WTC11 (cell line): ENCODE data around the gene MLXIPL. TPM values are rescaled to one million over a fixed set of nuclear protein-coding genes. Genes with fewer than 3 reads are reported as not detected.
A peak's percentile ranks its signal among the peaks of the same experiment; 100 is the strongest.

ENCODE experiments used
- ETV6 ChIP-seq: sonication (generic); formaldehyde crosslinking; IDR thresholded peaks from 2 replicates; pipeline ENCODE4 v1.8.1; 2022; ENCODE audit warnings: mild to moderate bottlenecking, missing genetic modification reagents
- FOXJ3 ChIP-seq: sonication (generic); formaldehyde crosslinking; IDR thresholded peaks from 2 replicates; pipeline ENCODE4 v1.9.0; 2021; ENCODE audit warnings: missing genetic modification reagents, mild to moderate bottlenecking, borderline replicate concordance
- GRHL2 ChIP-seq: fragments of 250-450 bp; sonication (Bioruptor Pico); IDR thresholded peaks from 2 replicates; pipeline ENCODE4 v1.8.0; 2022; ENCODE audit warnings: mild to moderate bottlenecking, moderate library complexity; ENCODE audit not compliant: insufficient replicate concordance, severe bottlenecking
- HMGA2 ChIP-seq: fragments of 250-450 bp; sonication (Bioruptor Pico); IDR thresholded peaks from 2 replicates; pipeline ENCODE4 v1.4.0; 2021; ENCODE audit warnings: mild to moderate bottlenecking, moderate library complexity
- NFYB ChIP-seq: sonication (generic); formaldehyde crosslinking; conservative IDR thresholded peaks from 2 replicates; pipeline ENCODE4 v1.8.0; 2022; ENCODE audit warnings: low read depth, missing genetic modification reagents
- NR1H2 ChIP-seq: sonication (generic); formaldehyde crosslinking; IDR thresholded peaks from 2 replicates; pipeline ENCODE4 v1.9.0; 2021; ENCODE audit warnings: mild to moderate bottlenecking, moderate library complexity, missing genetic modification reagents
- NR3C1 ChIP-seq: sonication (generic); formaldehyde crosslinking; conservative IDR thresholded peaks from 2 replicates; pipeline ENCODE4 v1.8.1; 2023; ENCODE audit warnings: low read depth, mild to moderate bottlenecking, missing genetic modification reagents
- RELA ChIP-seq: sonication (generic); formaldehyde crosslinking; IDR thresholded peaks from 2 replicates; pipeline ENCODE4 v1.8.1; 2022; ENCODE audit warnings: missing genetic modification reagents, mild to moderate bottlenecking, borderline replicate concordance
- TEAD4 ChIP-seq: sonication (generic); formaldehyde crosslinking; IDR thresholded peaks from 2 replicates; pipeline ENCODE4 v1.8.0; 2022; ENCODE audit warnings: mild to moderate bottlenecking, missing genetic modification reagents
- ZNF416 ChIP-seq: fragments of 250-450 bp; sonication (Bioruptor Pico); IDR thresholded peaks from 2 replicates; pipeline ENCODE4 v1.9.0; 2021; ENCODE audit warnings: mild to moderate bottlenecking, inconsistent platforms
- total RNA-seq: library from RNA; stranded (reverse); gene quantifications from 3 replicates; pipeline ENCODE4 v1.2.3, GENCODE V29; 2021
- TF ChIP-seq, protein P1 (sequence below): sonication (generic); formaldehyde crosslinking; IDR thresholded peaks from 2 replicates; pipeline ENCODE4 v1.8.1; 2023; ENCODE audit warnings: mild to moderate bottlenecking, missing genetic modification reagents, borderline replicate concordance
- TF ChIP-seq, protein P2 (sequence below): fragments of 250-450 bp; sonication (Bioruptor Pico); IDR thresholded peaks from 2 replicates; pipeline ENCODE4 v1.9.0; 2021; ENCODE audit warnings: mild to moderate bottlenecking
- TF ChIP-seq, protein P3 (sequence below): sonication (generic); formaldehyde crosslinking; IDR thresholded peaks from 2 replicates; pipeline ENCODE4 v1.8.1; 2023; ENCODE audit warnings: mild to moderate bottlenecking, missing genetic modification reagents, moderate library complexity
- TF ChIP-seq, protein P4 (sequence below): fragments of 200-600 bp; IDR thresholded peaks from 2 replicates; pipeline ENCODE4 v1.8.0; 2022; ENCODE audit warnings: antibody characterized with exemption
- TF ChIP-seq, protein P5 (sequence below): sonication (generic); formaldehyde crosslinking; IDR thresholded peaks from 2 replicates; pipeline ENCODE4 v1.8.0; 2022; ENCODE audit warnings: mild to moderate bottlenecking, missing genetic modification reagents
- TF ChIP-seq, protein P6 (sequence below): sonication (generic); formaldehyde crosslinking; conservative IDR thresholded peaks from 2 replicates; pipeline ENCODE4 v1.8.1; 2023; ENCODE audit warnings: mild to moderate bottlenecking, low read depth, missing genetic modification reagents, moderate library complexity
- TF ChIP-seq, protein P7 (sequence below): fragments of 250-450 bp; sonication (Bioruptor Pico); IDR thresholded peaks from 2 replicates; pipeline ENCODE4 v2.1.2; 2022; ENCODE audit warnings: mild to moderate bottlenecking, moderate library complexity
- TF ChIP-seq, protein P8 (sequence below): sonication (generic); formaldehyde crosslinking; IDR thresholded peaks from 2 replicates; pipeline ENCODE4 v1.8.1; 2023; ENCODE audit warnings: mild to moderate bottlenecking, missing genetic modification reagents
- TF ChIP-seq, protein P9 (sequence below): sonication (generic); formaldehyde crosslinking; IDR thresholded peaks from 2 replicates; pipeline ENCODE4 v1.8.1; 2023; ENCODE audit warnings: mild to moderate bottlenecking, missing genetic modification reagents
- TF ChIP-seq, protein P10 (sequence below): sonication (generic); formaldehyde crosslinking; IDR thresholded peaks from 2 replicates; pipeline ENCODE4 v1.8.1; 2022; ENCODE audit warnings: low read depth, mild to moderate bottlenecking, moderate library complexity, missing genetic modification reagents, borderline replicate concordance

MLXIPL gene
- total RNA-seq, 1 experiment from 2014 or later, result 20.4 TPM

DNA sequence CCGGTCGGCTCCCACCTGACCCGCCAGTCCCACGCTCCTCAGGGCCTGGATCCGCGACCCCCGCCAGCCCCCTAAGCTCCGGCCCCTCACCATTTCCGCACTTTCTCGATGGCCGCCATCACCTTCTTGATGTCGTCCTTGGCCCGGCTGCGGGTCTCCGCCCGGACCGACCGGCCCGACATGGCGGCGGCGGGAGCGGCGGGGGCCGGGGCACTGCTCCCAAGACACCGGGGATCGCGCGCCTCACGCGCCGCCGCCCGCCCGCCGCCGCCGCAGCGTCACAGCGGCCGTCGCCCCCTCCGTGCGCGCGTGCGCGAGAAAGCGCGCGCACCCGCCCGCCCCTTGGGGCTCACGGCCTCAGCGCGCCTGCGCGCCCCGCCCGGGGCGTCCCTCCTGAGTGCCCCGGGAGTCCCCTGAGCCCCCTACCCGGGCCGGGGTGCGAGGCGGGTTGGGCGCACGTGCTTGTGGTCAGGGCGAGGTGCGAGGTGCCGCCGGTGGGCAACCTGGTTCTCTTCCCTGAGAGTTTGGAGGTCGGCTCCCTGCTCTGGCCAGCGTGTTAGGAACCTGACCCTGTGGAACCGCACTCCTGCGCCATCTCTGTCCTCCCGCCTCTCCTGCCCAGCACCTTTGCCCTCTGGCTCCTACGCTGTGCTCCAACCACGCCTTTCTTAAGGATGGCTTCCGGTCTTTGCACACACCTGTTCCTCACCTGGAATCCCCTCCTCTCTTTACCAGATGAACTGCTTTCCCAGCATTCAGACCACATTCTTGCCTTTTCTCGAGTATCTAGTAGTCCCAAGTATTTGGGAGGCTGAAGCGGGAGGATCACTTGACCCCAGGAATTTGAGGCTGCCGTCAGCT, 66.7 kb downstream of the MLXIPL start, which contains the start of gene BCL7B (continued):
- TF ChIP-seq, protein P1, sequence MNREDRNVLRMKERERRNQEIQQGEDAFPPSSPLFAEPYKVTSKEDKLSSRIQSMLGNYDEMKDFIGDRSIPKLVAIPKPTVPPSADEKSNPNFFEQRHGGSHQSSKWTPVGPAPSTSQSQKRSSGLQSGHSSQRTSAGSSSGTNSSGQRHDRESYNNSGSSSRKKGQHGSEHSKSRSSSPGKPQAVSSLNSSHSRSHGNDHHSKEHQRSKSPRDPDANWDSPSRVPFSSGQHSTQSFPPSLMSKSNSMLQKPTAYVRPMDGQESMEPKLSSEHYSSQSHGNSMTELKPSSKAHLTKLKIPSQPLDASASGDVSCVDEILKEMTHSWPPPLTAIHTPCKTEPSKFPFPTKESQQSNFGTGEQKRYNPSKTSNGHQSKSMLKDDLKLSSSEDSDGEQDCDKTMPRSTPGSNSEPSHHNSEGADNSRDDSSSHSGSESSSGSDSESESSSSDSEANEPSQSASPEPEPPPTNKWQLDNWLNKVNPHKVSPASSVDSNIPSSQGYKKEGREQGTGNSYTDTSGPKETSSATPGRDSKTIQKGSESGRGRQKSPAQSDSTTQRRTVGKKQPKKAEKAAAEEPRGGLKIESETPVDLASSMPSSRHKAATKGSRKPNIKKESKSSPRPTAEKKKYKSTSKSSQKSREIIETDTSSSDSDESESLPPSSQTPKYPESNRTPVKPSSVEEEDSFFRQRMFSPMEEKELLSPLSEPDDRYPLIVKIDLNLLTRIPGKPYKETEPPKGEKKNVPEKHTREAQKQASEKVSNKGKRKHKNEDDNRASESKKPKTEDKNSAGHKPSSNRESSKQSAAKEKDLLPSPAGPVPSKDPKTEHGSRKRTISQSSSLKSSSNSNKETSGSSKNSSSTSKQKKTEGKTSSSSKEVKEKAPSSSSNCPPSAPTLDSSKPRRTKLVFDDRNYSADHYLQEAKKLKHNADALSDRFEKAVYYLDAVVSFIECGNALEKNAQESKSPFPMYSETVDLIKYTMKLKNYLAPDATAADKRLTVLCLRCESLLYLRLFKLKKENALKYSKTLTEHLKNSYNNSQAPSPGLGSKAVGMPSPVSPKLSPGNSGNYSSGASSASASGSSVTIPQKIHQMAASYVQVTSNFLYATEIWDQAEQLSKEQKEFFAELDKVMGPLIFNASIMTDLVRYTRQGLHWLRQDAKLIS, result peak; percentile 87; the same call in 1 of the 2 replicates
- TF ChIP-seq NFYB (no peak), NR3C1 (CRISPR knock-in tag) (no peak), RELA (CRISPR knock-in tag) (no peak), ZNF416 (CRISPR knock-in tag) (no peak), FOXJ3 (CRISPR knock-in tag) (no peak), ETV6 (peak; percentile 99), HMGA2 (CRISPR knock-in tag) (no peak), GRHL2 (no peak), TEAD4 (CRISPR knock-in tag) (peak; percentile 90), NR1H2 (CRISPR knock-in tag) (0 out of 2 replicates have a peak, but pooled peaks have one; percentile 72)
- TF ChIP-seq, protein P2, sequence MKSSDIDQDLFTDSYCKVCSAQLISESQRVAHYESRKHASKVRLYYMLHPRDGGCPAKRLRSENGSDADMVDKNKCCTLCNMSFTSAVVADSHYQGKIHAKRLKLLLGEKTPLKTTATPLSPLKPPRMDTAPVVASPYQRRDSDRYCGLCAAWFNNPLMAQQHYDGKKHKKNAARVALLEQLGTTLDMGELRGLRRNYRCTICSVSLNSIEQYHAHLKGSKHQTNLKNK, result no peak
- TF ChIP-seq, protein P3, sequence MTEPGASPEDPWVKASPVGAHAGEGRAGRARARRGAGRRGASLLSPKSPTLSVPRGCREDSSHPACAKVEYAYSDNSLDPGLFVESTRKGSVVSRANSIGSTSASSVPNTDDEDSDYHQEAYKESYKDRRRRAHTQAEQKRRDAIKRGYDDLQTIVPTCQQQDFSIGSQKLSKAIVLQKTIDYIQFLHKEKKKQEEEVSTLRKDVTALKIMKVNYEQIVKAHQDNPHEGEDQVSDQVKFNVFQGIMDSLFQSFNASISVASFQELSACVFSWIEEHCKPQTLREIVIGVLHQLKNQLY (CRISPR knock-in tag), result 0 out of 2 replicates have a peak, but pooled peaks have one; percentile 54
- TF ChIP-seq, protein P4, sequence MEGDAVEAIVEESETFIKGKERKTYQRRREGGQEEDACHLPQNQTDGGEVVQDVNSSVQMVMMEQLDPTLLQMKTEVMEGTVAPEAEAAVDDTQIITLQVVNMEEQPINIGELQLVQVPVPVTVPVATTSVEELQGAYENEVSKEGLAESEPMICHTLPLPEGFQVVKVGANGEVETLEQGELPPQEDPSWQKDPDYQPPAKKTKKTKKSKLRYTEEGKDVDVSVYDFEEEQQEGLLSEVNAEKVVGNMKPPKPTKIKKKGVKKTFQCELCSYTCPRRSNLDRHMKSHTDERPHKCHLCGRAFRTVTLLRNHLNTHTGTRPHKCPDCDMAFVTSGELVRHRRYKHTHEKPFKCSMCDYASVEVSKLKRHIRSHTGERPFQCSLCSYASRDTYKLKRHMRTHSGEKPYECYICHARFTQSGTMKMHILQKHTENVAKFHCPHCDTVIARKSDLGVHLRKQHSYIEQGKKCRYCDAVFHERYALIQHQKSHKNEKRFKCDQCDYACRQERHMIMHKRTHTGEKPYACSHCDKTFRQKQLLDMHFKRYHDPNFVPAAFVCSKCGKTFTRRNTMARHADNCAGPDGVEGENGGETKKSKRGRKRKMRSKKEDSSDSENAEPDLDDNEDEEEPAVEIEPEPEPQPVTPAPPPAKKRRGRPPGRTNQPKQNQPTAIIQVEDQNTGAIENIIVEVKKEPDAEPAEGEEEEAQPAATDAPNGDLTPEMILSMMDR, result no peak
- TF ChIP-seq, protein P5, sequence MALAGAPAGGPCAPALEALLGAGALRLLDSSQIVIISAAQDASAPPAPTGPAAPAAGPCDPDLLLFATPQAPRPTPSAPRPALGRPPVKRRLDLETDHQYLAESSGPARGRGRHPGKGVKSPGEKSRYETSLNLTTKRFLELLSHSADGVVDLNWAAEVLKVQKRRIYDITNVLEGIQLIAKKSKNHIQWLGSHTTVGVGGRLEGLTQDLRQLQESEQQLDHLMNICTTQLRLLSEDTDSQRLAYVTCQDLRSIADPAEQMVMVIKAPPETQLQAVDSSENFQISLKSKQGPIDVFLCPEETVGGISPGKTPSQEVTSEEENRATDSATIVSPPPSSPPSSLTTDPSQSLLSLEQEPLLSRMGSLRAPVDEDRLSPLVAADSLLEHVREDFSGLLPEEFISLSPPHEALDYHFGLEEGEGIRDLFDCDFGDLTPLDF, result peak; percentile 96
- TF ChIP-seq, protein P6, sequence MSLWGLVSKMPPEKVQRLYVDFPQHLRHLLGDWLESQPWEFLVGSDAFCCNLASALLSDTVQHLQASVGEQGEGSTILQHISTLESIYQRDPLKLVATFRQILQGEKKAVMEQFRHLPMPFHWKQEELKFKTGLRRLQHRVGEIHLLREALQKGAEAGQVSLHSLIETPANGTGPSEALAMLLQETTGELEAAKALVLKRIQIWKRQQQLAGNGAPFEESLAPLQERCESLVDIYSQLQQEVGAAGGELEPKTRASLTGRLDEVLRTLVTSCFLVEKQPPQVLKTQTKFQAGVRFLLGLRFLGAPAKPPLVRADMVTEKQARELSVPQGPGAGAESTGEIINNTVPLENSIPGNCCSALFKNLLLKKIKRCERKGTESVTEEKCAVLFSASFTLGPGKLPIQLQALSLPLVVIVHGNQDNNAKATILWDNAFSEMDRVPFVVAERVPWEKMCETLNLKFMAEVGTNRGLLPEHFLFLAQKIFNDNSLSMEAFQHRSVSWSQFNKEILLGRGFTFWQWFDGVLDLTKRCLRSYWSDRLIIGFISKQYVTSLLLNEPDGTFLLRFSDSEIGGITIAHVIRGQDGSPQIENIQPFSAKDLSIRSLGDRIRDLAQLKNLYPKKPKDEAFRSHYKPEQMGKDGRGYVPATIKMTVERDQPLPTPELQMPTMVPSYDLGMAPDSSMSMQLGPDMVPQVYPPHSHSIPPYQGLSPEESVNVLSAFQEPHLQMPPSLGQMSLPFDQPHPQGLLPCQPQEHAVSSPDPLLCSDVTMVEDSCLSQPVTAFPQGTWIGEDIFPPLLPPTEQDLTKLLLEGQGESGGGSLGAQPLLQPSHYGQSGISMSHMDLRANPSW, result no peak
- TF ChIP-seq, protein P7, sequence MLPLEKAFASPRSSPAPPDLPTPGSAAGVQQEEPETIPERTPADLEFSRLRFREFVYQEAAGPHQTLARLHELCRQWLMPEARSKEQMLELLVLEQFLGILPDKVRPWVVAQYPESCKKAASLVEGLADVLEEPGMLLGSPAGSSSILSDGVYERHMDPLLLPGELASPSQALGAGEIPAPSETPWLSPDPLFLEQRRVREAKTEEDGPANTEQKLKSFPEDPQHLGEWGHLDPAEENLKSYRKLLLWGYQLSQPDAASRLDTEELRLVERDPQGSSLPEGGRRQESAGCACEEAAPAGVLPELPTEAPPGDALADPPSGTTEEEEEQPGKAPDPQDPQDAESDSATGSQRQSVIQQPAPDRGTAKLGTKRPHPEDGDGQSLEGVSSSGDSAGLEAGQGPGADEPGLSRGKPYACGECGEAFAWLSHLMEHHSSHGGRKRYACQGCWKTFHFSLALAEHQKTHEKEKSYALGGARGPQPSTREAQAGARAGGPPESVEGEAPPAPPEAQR, result no peak
- TF ChIP-seq, protein P8, sequence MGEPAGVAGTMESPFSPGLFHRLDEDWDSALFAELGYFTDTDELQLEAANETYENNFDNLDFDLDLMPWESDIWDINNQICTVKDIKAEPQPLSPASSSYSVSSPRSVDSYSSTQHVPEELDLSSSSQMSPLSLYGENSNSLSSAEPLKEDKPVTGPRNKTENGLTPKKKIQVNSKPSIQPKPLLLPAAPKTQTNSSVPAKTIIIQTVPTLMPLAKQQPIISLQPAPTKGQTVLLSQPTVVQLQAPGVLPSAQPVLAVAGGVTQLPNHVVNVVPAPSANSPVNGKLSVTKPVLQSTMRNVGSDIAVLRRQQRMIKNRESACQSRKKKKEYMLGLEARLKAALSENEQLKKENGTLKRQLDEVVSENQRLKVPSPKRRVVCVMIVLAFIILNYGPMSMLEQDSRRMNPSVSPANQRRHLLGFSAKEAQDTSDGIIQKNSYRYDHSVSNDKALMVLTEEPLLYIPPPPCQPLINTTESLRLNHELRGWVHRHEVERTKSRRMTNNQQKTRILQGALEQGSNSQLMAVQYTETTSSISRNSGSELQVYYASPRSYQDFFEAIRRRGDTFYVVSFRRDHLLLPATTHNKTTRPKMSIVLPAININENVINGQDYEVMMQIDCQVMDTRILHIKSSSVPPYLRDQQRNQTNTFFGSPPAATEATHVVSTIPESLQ (CRISPR knock-in tag), result no peak
- TF ChIP-seq, protein P9, sequence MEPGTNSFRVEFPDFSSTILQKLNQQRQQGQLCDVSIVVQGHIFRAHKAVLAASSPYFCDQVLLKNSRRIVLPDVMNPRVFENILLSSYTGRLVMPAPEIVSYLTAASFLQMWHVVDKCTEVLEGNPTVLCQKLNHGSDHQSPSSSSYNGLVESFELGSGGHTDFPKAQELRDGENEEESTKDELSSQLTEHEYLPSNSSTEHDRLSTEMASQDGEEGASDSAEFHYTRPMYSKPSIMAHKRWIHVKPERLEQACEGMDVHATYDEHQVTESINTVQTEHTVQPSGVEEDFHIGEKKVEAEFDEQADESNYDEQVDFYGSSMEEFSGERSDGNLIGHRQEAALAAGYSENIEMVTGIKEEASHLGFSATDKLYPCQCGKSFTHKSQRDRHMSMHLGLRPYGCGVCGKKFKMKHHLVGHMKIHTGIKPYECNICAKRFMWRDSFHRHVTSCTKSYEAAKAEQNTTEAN, result no peak
- TF ChIP-seq, protein P10, sequence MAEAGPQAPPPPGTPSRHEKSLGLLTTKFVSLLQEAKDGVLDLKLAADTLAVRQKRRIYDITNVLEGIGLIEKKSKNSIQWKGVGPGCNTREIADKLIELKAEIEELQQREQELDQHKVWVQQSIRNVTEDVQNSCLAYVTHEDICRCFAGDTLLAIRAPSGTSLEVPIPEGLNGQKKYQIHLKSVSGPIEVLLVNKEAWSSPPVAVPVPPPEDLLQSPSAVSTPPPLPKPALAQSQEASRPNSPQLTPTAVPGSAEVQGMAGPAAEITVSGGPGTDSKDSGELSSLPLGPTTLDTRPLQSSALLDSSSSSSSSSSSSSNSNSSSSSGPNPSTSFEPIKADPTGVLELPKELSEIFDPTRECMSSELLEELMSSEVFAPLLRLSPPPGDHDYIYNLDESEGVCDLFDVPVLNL (CRISPR knock-in tag), result no peak
